ENCODE data around the gene SPI1.

Gene SPI1

DNA sequence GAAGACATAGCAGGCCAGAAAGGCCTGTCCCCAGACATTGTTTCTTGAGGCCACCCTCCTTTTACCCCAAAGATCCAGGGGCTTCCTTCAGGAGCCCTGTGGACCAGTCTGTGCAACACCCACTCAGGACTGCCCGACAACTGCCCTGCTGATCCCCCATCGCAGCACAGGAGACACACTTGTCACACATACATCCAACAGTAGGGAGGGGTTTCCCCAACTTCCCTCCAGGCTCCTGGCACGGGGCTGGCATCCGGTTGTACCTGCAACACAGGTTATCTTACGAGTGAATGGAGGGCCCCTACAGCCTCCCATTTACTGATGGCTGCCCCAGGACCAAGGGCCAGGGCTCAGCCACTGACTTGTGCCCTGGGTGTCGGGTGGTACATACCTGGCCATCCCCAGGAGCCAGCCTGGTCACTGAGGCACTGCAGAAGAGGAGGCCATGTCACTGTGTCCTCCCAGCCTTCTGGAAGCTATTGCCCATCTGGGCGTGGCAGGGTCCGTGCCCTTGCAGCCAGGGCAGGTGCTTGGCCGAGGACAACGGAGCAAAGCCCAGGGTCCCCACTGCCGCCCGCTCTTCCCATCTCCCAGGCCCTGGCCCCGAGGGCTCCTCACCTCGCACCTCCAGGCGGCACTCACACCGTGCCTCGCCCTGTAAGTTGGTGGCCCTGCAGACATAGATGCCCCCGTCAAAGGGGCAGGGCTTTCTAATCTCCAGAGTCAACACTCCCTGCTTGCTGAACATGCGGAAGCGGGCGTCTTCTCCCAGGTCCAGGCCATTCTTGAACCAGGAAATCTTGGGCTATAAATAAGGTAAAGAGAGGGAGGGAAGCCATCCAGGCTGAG is 46.7 kb downstream of the SPI1 start:
- no peak overlapping the region for H3K27ac ChIP-seq (ENCODE audit: extremely low read depth, low read depth, low read length)
- ChIA-PET POLR2A (no interaction called here), CTCF (interaction anchor here (0.7 kb wide), 1 partner anchor 29 kb away, joined by 4 read pairs; no protein-coding TSS in a partner anchor)

GRCh38 chr11:47329987-47330931 is 48.1 kb downstream of the SPI1 start:
- Histone ChIP-seq H3K4me1 (ENCODE audit: control insufficient read depth, insufficient read depth, low read length) (no peaks in the 10 kb centered on the region), H3K27ac (ENCODE audit: extremely low read depth, low read depth, low read length) (peak overlapping the region; percentile 43; the same call in 1 of the 2 replicates), H3K4me3 (ENCODE audit: low read depth, low read length) (no peak overlapping the region), H3K36me3 (ENCODE audit: control insufficient read depth in 2 of 2, insufficient read depth in 1 of 2, low read length in 2 of 2) (peaks cover 0 to 4% of the 10 kb centered on the region in 2 experiments; a peak in 1 of 3 replicates), H3K9me3 (ENCODE audit: control insufficient read depth, insufficient read depth, low read depth, low read length) (no peaks in the 10 kb centered on the region)
- ChIA-PET POLR2A (no interaction called here), CTCF (interaction anchor here (0.5 to 1.2 kb wide), 4 partner anchors 9 to 167 kb away, joined by 3 to 4 read pairs (median 4); no protein-coding TSS in a partner anchor)
- TF ChIP-seq ZNF335 (tag by site-specific recombination; conservative IDR thresholded peaks at IDR 0.05) (peak; percentile 45; the same call in 1 of the 2 replicates), ZNF10 (tag by site-specific recombination; IDR thresholded peaks at IDR 0.05) (no peak), ZNF175 (tag by site-specific recombination; IDR thresholded peaks at IDR 0.05) (no peak), EGR2 (tag by site-specific recombination; IDR thresholded peaks at IDR 0.05; ENCODE audit: low read depth) (no peak), HOXD13 (CRISPR knock-in tag; IDR thresholded peaks at IDR 0.05; ENCODE audit: borderline replicate concordance) (no peak), ZNF837 (tag by site-specific recombination; IDR thresholded peaks at IDR 0.05) (no peak), INSM2 (tag by site-specific recombination; IDR thresholded peaks at IDR 0.05) (no peak), ZNF768 (tag by site-specific recombination; IDR thresholded peaks at IDR 0.05) (no peak), ZNF600 (tag by site-specific recombination; IDR thresholded peaks at IDR 0.05) (no peak), PATZ1 (tag by site-specific recombination; IDR thresholded peaks at IDR 0.05) (0 out of 2 replicates have a peak, but pooled peaks have one; percentile 22), ZNF530 (tag by site-specific recombination; IDR thresholded peaks at IDR 0.05; ENCODE audit: low read depth) (no peak)

More for the DNA sequence above, 46.7 kb downstream of the SPI1 start:
- no peaks in the 10 kb centered on the region for H3K9me3 ChIP-seq (ENCODE audit: control insufficient read depth, insufficient read depth, low read depth, low read length)
- H3K4me3 ChIP-seq (ENCODE audit: low read depth, low read length): no peak overlapping the region
- TF ChIP-seq GLIS2 (tag by site-specific recombination; IDR thresholded peaks at IDR 0.05) (no peak), ZNF596 (tag by site-specific recombination; IDR thresholded peaks at IDR 0.05) (no peak), ZNF394 (tag by site-specific recombination; IDR thresholded peaks at IDR 0.05; ENCODE audit: borderline replicate concordance) (no peak), ZNF37A (tag by site-specific recombination; IDR thresholded peaks at IDR 0.05) (no peak), BCL11A (tag by site-specific recombination; IDR thresholded peaks at IDR 0.05; ENCODE audit: low read depth) (no peak), BCL11B (tag by site-specific recombination; IDR thresholded peaks at IDR 0.05; ENCODE audit: low read depth) (no peak), ZNF549 (tag by site-specific recombination; IDR thresholded peaks at IDR 0.05) (no peak), ZNF221 (tag by site-specific recombination; IDR thresholded peaks at IDR 0.05; ENCODE audit: borderline replicate concordance) (no peak), ZFP3 (tag by site-specific recombination; IDR thresholded peaks at IDR 0.05; ENCODE audit: low read depth) (no peak), ZNF777 (tag by site-specific recombination; IDR thresholded peaks at IDR 0.05; ENCODE audit: borderline replicate concordance) (no peak), PRDM10 (tag by site-specific recombination; IDR thresholded peaks at IDR 0.05) (no peak), ZNF621 (tag by site-specific recombination; IDR thresholded peaks at IDR 0.05) (no peak), ZNF19 (tag by site-specific recombination; IDR thresholded peaks at IDR 0.05; ENCODE audit: low read depth) (no peak), ZNF629 (tag by site-specific recombination; IDR thresholded peaks at IDR 0.05) (no peak), ZNF10 (tag by site-specific recombination; IDR thresholded peaks at IDR 0.05) (no peak)
- TF ChIP-seq, protein P1, sequence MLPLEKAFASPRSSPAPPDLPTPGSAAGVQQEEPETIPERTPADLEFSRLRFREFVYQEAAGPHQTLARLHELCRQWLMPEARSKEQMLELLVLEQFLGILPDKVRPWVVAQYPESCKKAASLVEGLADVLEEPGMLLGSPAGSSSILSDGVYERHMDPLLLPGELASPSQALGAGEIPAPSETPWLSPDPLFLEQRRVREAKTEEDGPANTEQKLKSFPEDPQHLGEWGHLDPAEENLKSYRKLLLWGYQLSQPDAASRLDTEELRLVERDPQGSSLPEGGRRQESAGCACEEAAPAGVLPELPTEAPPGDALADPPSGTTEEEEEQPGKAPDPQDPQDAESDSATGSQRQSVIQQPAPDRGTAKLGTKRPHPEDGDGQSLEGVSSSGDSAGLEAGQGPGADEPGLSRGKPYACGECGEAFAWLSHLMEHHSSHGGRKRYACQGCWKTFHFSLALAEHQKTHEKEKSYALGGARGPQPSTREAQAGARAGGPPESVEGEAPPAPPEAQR (tag by site-specific recombination; IDR thresholded peaks at IDR 0.05): no peak
- H3K36me3 ChIP-seq (ENCODE audit: control insufficient read depth in 2 of 2, insufficient read depth in 1 of 2, low read length in 2 of 2): peaks cover 0 to 4% of the 10 kb centered on the region in 2 experiments; a peak in 1 of 3 replicates
- no peaks in the 10 kb centered on the region for H3K4me1 ChIP-seq (ENCODE audit: control insufficient read depth, insufficient read depth, low read length)

Data from HEK293 (cell line).